H9 (cell line): Measurements from ENCODE around the gene COP1. TPM values are rescaled to one million over a fixed set of nuclear protein-coding genes. Genes with fewer than 3 reads are reported as not detected.
"Not testable (repeated sequence)": the region's sequence is repeated elsewhere in the genome, so short reads cannot be mapped to it uniquely, and the experiment has no call there.

Experiments used
- DNase-seq: peaks from one replicate; pipeline ENCODE4 v3.0.0-alpha.2; 2017
- H2AFZ ChIP-seq: one replicate; pipeline ENCODE4 v1.6.1; 2013; ENCODE audit warnings: mild to moderate bottlenecking, low read length, control low read depth, moderate library complexity
- H2AK5ac ChIP-seq: 2 replicates; pipeline ENCODE4 v1.6.1; 2013; ENCODE audit warnings: low read length, control low read depth, mixed read lengths; ENCODE audit not compliant: insufficient read length
- H2BK120ac ChIP-seq: one replicate; pipeline ENCODE4 v1.6.1; 2013; ENCODE audit warnings: low read depth, mild to moderate bottlenecking, low read length, control low read depth, inconsistent platforms; ENCODE audit not compliant: poor library complexity, severe bottlenecking
- H2BK12ac ChIP-seq: 2 replicates; pipeline ENCODE4 v1.6.1; 2013; ENCODE audit warnings: low read length, control low read depth, mixed read lengths, low read depth; ENCODE audit not compliant: insufficient read length
- H2BK15ac ChIP-seq: 2 replicates; pipeline ENCODE4 v1.6.1; 2013; ENCODE audit warnings: low read depth, low read length, control low read depth
- H2BK20ac ChIP-seq: one replicate; pipeline ENCODE4 v1.6.1; 2013; ENCODE audit warnings: low read depth, mild to moderate bottlenecking, low read length, control low read depth, inconsistent platforms; ENCODE audit not compliant: poor library complexity, severe bottlenecking
- H2BK5ac ChIP-seq: 2 replicates; pipeline ENCODE4 v1.6.1; 2013; ENCODE audit warnings: low read length, control low read depth, mixed read lengths; ENCODE audit not compliant: insufficient read length
- H3K14ac ChIP-seq: 2 replicates; pipeline ENCODE4 v1.6.1; 2013; ENCODE audit warnings: low read length, control low read depth; ENCODE audit not compliant: insufficient read depth
- H3K18ac ChIP-seq: 2 replicates; pipeline ENCODE4 v1.6.1; 2013; ENCODE audit warnings: low read depth, mild to moderate bottlenecking, mixed read lengths, low read length, control low read depth; ENCODE audit not compliant: insufficient read length
- H3K23ac ChIP-seq: 2 replicates; pipeline ENCODE4 v1.6.1; 2013; ENCODE audit warnings: low read length, control low read depth, mixed read lengths, low read depth; ENCODE audit not compliant: insufficient read length
- H3K23me2 ChIP-seq: 2 replicates; pipeline ENCODE4 v1.6.1; 2013; ENCODE audit warnings: low read depth, mild to moderate bottlenecking, mixed read lengths, low read length, control low read depth; ENCODE audit not compliant: insufficient read length, poor library complexity, severe bottlenecking
- H3K27ac ChIP-seq: 2 replicates; pipeline ENCODE4 v1.5.1; 2013; ENCODE audit warnings: low read length, control low read depth, mixed read lengths, low read depth; ENCODE audit not compliant: insufficient read length
- H3K27me3 ChIP-seq: 2 replicates; pipeline ENCODE4 v1.6.1; 2013; ENCODE audit warnings: low read length, control low read depth, inconsistent platforms; ENCODE audit not compliant: insufficient read depth
- H3K4ac ChIP-seq: 2 replicates; pipeline ENCODE4 v1.6.1; 2013; ENCODE audit warnings: low read depth, mild to moderate bottlenecking, control low read depth, inconsistent platforms, low read length, moderate library complexity
- H3K4me1 ChIP-seq: 2 replicates; pipeline ENCODE4 v1.6.1; 2013; ENCODE audit warnings: low read length, control low read depth, inconsistent platforms; ENCODE audit not compliant: insufficient read depth
- H3K4me2 ChIP-seq: 2 replicates; pipeline ENCODE4 v1.6.1; 2013; ENCODE audit warnings: low read length, control low read depth, mixed read lengths; ENCODE audit not compliant: insufficient read length, insufficient read depth
- H3K56ac ChIP-seq: 2 replicates; pipeline ENCODE4 v1.6.1; 2013; ENCODE audit warnings: low read depth, mild to moderate bottlenecking, mixed read lengths, low read length, control low read depth; ENCODE audit not compliant: insufficient read length
- H3K79me1 ChIP-seq: 2 replicates; pipeline ENCODE4 v1.6.1; 2013; ENCODE audit warnings: low read depth, mild to moderate bottlenecking, moderate library complexity, low read length, control low read depth, inconsistent platforms; ENCODE audit not compliant: insufficient read depth, poor library complexity, severe bottlenecking
- H3K79me2 ChIP-seq: 2 replicates; pipeline ENCODE4 v1.6.1; 2013; ENCODE audit warnings: low read length, control low read depth, inconsistent platforms; ENCODE audit not compliant: insufficient read depth
- H3K9ac ChIP-seq: 2 replicates; pipeline ENCODE4 v1.6.1; 2013; ENCODE audit warnings: low read length, control low read depth, mixed read lengths; ENCODE audit not compliant: insufficient read length; ENCODE audit errors: extremely low read depth
- H3K9me3 ChIP-seq: one replicate; pipeline ENCODE4 v1.6.1; 2013; ENCODE audit warnings: low read depth, low read length, inconsistent platforms; ENCODE audit not compliant: control insufficient read depth
- H3T11ph ChIP-seq: one replicate; pipeline ENCODE4 v1.6.1; 2013; ENCODE audit warnings: mild to moderate bottlenecking, low read length, control low read depth, inconsistent platforms
- H4K20me1 ChIP-seq: one replicate; pipeline ENCODE4 v1.6.1; 2013; ENCODE audit not compliant: control insufficient read depth, insufficient read length, insufficient read depth
- H4K5ac ChIP-seq: 2 replicates; pipeline ENCODE4 v1.6.1; 2013; ENCODE audit warnings: low read depth, mild to moderate bottlenecking, mixed read lengths, low read length, control low read depth; ENCODE audit not compliant: insufficient read length
- H4K8ac ChIP-seq: replicated peaks from 2 replicates; pipeline ENCODE4 v1.6.1; 2013; ENCODE audit warnings: low read length, control low read depth, mixed read lengths, low read depth; ENCODE audit not compliant: insufficient read length
- H4K91ac ChIP-seq: 2 replicates; pipeline ENCODE4 v1.6.1; 2013; ENCODE audit warnings: low read depth, mild to moderate bottlenecking, moderate library complexity, mixed read lengths, low read length, control low read depth; ENCODE audit not compliant: insufficient read length
- H3K27ac Mint-ChIP-seq, 3 experiments: 2 replicates in 2 of 3; 3 replicates in 1 of 3; pipeline ENCODE4 v1.8.0; 2020 to 2021; ENCODE audit warnings: mixed read lengths in 3 of 3, mild to moderate bottlenecking in 1 of 3, moderate library complexity in 1 of 3
- H3K27me3 Mint-ChIP-seq: 2 replicates; pipeline ENCODE4 v1.8.0; 2021; ENCODE audit warnings: low read depth, mild to moderate bottlenecking, moderate library complexity, mixed read lengths
- H3K36me3 Mint-ChIP-seq, 3 experiments: 2 replicates in 2 of 3; 3 replicates in 1 of 3; pipeline ENCODE4 v1.8.0; 2020 to 2021; ENCODE audit warnings: low read depth in 3 of 3, mixed read lengths in 3 of 3; ENCODE audit not compliant: insufficient read depth in 1 of 3
- H3K4me1 Mint-ChIP-seq, 2 experiments: 2 replicates each; pipeline ENCODE4 v1.8.0; 2020; ENCODE audit warnings: mixed read lengths in 2 of 2
- H3K4me3 Mint-ChIP-seq, 2 experiments: 2 replicates in 1 of 2; 3 replicates in 1 of 2; pipeline ENCODE4 v1.8.0; 2020 to 2021; ENCODE audit warnings: mild to moderate bottlenecking in 2 of 2, mixed read lengths in 2 of 2, moderate library complexity in 1 of 2
- H3K9me3 Mint-ChIP-seq, 2 experiments: 2 replicates in 1 of 2; 3 replicates in 1 of 2; pipeline ENCODE4 v1.8.0; 2020; ENCODE audit warnings: mild to moderate bottlenecking in 2 of 2, mixed read lengths in 2 of 2, moderate library complexity in 1 of 2
- CTCF ChIP-seq: fragments of 200-600 bp; sonication (generic); conservative IDR thresholded peaks from 3 replicates; pipeline ENCODE4 v1.8.0; 2021; ENCODE audit warnings: antibody characterized with exemption, mild to moderate bottlenecking
- WGBS: extraction: QIAGEN DNeasy Blood & Tissue Kit; methylation state at CpG from one replicate; pipeline ENCODE4 v1.1.7; 2013; ENCODE audit warnings: missing lambda C conversion rate, low lambda C conversion rate, mixed read lengths; ENCODE audit not compliant: insufficient read length; ENCODE audit errors: extremely low coverage; 5-methylcytosine and 5-hydroxymethylcytosine counted together
- total RNA-seq: library from RNA; stranded (reverse); gene quantifications from 2 replicates; pipeline ENCODE4 v1.2.1, GENCODE V29; 2021

Gene COP1
- total RNA-seq, 1 experiment from 2014 or later = 41.3 TPM

GRCh38 chr1:175984057-175984812 is 222.9 kb downstream of the COP1 start:
- H4K20me1 ChIP-seq = no peaks in the 10 kb centered on the region
- no peak overlapping the region for H4K91ac ChIP-seq
- H3K4me1 ChIP-seq = no peaks in the 10 kb centered on the region
- H2BK15ac ChIP-seq = no peak overlapping the region
- no peak for DNase-seq
- H3K9ac ChIP-seq = no peak overlapping the region
- no peaks in the 10 kb centered on the region for H3K23me2 ChIP-seq
- H2AFZ ChIP-seq = no peak overlapping the region
- no peaks in the 10 kb centered on the region for H3K9me3 ChIP-seq
- H4K5ac ChIP-seq = no peak overlapping the region
- H3K4ac ChIP-seq = no peak overlapping the region
- no peak overlapping the region for H3K27ac ChIP-seq
- no peak overlapping the region for H2BK5ac ChIP-seq
- H3K27me3 ChIP-seq = no peaks in the 10 kb centered on the region
- Mint-ChIP-seq H3K36me3 (peaks cover 58 to 61% (median 59%) of the 10 kb centered on the region in 3 experiments), H3K27me3 (no peaks in the 10 kb centered on the region), H3K4me1 (no peaks in the 10 kb centered on the region), H3K4me3 (no peak overlapping the region), H3K27ac (no peak overlapping the region; a peak in 1 of 7 replicates), H3K9me3 (peaks cover 27 to 28% of the 10 kb centered on the region in 2 experiments)
- no CpG with 5 or more reads among the region's 12 CpGs for WGBS
- H3K4me2 ChIP-seq = no peak overlapping the region
- H3T11ph ChIP-seq = no peak overlapping the region
- no peak for TF ChIP-seq CTCF
- no peak overlapping the region for H3K56ac ChIP-seq
- H3K18ac ChIP-seq = no peak overlapping the region
- H2BK120ac ChIP-seq = no peak overlapping the region
- H3K79me2 ChIP-seq = no peaks in the 10 kb centered on the region
- H2AK5ac ChIP-seq = no peak overlapping the region
- no peaks in the 10 kb centered on the region for H3K79me1 ChIP-seq
- H4K8ac ChIP-seq = no peak overlapping the region
- H3K23ac ChIP-seq = no peak overlapping the region
- no peak overlapping the region for H2BK12ac ChIP-seq
- H3K14ac ChIP-seq = no peak overlapping the region
- no peak overlapping the region for H2BK20ac ChIP-seq

- peaks cover 56 to 60% (median 57%) of the 10 kb centered on the region in 3 experiments for H3K36me3 Mint-ChIP-seq
- H3K4me3 Mint-ChIP-seq, H3K4me1 Mint-ChIP-seq: not testable (repeated sequence)
Observed at GRCh38 chr1:175983363-175983762, 223.7 kb downstream of the COP1 start.

More at GRCh38 chr1:175983363-175983762, 223.7 kb downstream of the COP1 start:
- H3K4ac ChIP-seq, H4K8ac ChIP-seq, H3K27me3 Mint-ChIP-seq, H4K5ac ChIP-seq, H3K23ac ChIP-seq, H3K79me2 ChIP-seq, H2BK12ac ChIP-seq, H3K14ac ChIP-seq, H3K4me1 ChIP-seq, H3K56ac ChIP-seq, H3K27me3 ChIP-seq, H3K79me1 ChIP-seq, H2AFZ ChIP-seq, H3K4me2 ChIP-seq, H2BK15ac ChIP-seq, H2BK120ac ChIP-seq, H3K18ac ChIP-seq, H3K9me3 ChIP-seq, H2BK5ac ChIP-seq, H2BK20ac ChIP-seq, H3K27ac Mint-ChIP-seq, DNase-seq, H3K23me2 ChIP-seq, H3K27ac ChIP-seq, H4K20me1 ChIP-seq, H3T11ph ChIP-seq, H3K9ac ChIP-seq, H4K91ac ChIP-seq, H2AK5ac ChIP-seq: not testable (repeated sequence)
- H3K9me3 Mint-ChIP-seq = peaks cover 27 to 28% of the 10 kb centered on the region in 2 experiments
- no CpG with 5 or more reads among the region's 2 CpGs for WGBS
